HEK293 (cell line): ENCODE measurements around the gene PRSS53.

Experiments
- CTCF ChIA-PET: fragments of 350-600 bp; formaldehyde crosslinking; extraction: SDS; loops from one replicate; lab custom pipeline; 2021; ENCODE audit warnings: antibody characterized with exemption; lab: Yijun Ruan, JAX
- POLR2A ChIA-PET: fragments of 300-600 bp; formaldehyde crosslinking; extraction: SDS; loops from one replicate; lab custom pipeline; 2020; ENCODE audit warnings: antibody characterized with exemption, inconsistent platforms; lab: Yijun Ruan, JAX
- H3K27ac ChIP-seq: fragments of 200-500 bp; sonication (Bioruptor generic); 2 replicates; pipeline ENCODE4 v1.5.1; 2014; ENCODE audit warnings: low read depth, low read length, control low read depth, inconsistent platforms; ENCODE audit errors: extremely low read depth
- H3K36me3 ChIP-seq, 2 experiments: fragments of 200-500 bp in 1 of 2; sonication (Bioruptor generic) in 1 of 2; 1 replicate in 1 of 2; 2 replicates in 1 of 2; pipeline ENCODE4 v1.5.1; 2014 to 2017; ENCODE audit warnings: inconsistent platforms in 2 of 2, low read length in 2 of 2; ENCODE audit not compliant: control insufficient read depth in 2 of 2, insufficient read depth in 1 of 2
- H3K4me1 ChIP-seq: fragments of 200-500 bp; sonication (Bioruptor generic); 2 replicates; pipeline ENCODE4 v1.5.1; 2014; ENCODE audit warnings: mild to moderate bottlenecking, low read length, inconsistent platforms; ENCODE audit not compliant: control insufficient read depth, insufficient read depth
- H3K4me3 ChIP-seq: 2 replicates; pipeline ENCODE4 v1.5.1; 2011; ENCODE audit warnings: low read depth, mild to moderate bottlenecking, control low read depth, low read length, moderate library complexity
- H3K9me3 ChIP-seq: fragments of 200-500 bp; sonication (Bioruptor generic); 2 replicates; pipeline ENCODE4 v1.5.1; 2014; ENCODE audit warnings: low read depth, low read length, inconsistent platforms; ENCODE audit not compliant: control insufficient read depth, insufficient read depth
- BCL6B ChIP-seq: fragments of 450-650 bp; formaldehyde crosslinking; IDR thresholded peaks from 2 replicates; pipeline ENCODE4 v1.5.1; 2017; ENCODE audit warnings: missing biosample characterization, missing genetic modification characterization
- GLI2 ChIP-seq: fragments of 450-650 bp; formaldehyde crosslinking; IDR thresholded peaks from 2 replicates; pipeline ENCODE4; 2017; ENCODE audit warnings: missing biosample characterization, missing genetic modification characterization, low read depth, borderline replicate concordance
- GLIS1 ChIP-seq: fragments of 450-650 bp; formaldehyde crosslinking; IDR thresholded peaks from 2 replicates; pipeline ENCODE4 v1.5.1; 2016; ENCODE audit warnings: missing biosample characterization, missing genetic modification characterization
- SCRT2 ChIP-seq: fragments of 450-650 bp; formaldehyde crosslinking; IDR thresholded peaks from 2 replicates; pipeline ENCODE4 v1.5.1; 2016; ENCODE audit warnings: missing biosample characterization, missing genetic modification characterization
- SP7 ChIP-seq: fragments of 450-650 bp; formaldehyde crosslinking; IDR thresholded peaks from 2 replicates; pipeline ENCODE4 v1.5.1; 2016; ENCODE audit warnings: missing biosample characterization, missing genetic modification characterization
- ZIC2 ChIP-seq: fragments of 450-650 bp; formaldehyde crosslinking; IDR thresholded peaks from 2 replicates; pipeline ENCODE4 v1.5.1; 2016; ENCODE audit warnings: missing biosample characterization, missing genetic modification characterization
- ZNF341 ChIP-seq: fragments of 450-650 bp; formaldehyde crosslinking; IDR thresholded peaks from 2 replicates; pipeline ENCODE4; 2016; ENCODE audit warnings: low read depth, missing biosample characterization, missing genetic modification characterization
- ZNF394 ChIP-seq: fragments of 450-650 bp; formaldehyde crosslinking; IDR thresholded peaks from 2 replicates; pipeline ENCODE4 v1.5.1; 2016; ENCODE audit warnings: missing biosample characterization, missing genetic modification characterization, mild to moderate bottlenecking, moderate library complexity, borderline replicate concordance
- ZNF548 ChIP-seq: fragments of 450-650 bp; formaldehyde crosslinking; IDR thresholded peaks from 2 replicates; pipeline ENCODE4 v1.5.1; 2016; ENCODE audit warnings: missing biosample characterization, missing genetic modification characterization
- ZNF707 ChIP-seq: fragments of 450-650 bp; formaldehyde crosslinking; IDR thresholded peaks from 2 replicates; pipeline ENCODE4 v1.5.1; 2016; ENCODE audit warnings: missing biosample characterization, missing genetic modification characterization
- ZNF776 ChIP-seq: fragments of 450-650 bp; formaldehyde crosslinking; IDR thresholded peaks from 2 replicates; pipeline ENCODE4 v1.5.0; 2017; ENCODE audit warnings: missing biosample characterization, missing genetic modification characterization, borderline replicate concordance
- ZNF792 ChIP-seq: fragments of 450-650 bp; formaldehyde crosslinking; IDR thresholded peaks from 2 replicates; pipeline ENCODE4 v1.5.1; 2016; ENCODE audit warnings: missing biosample characterization, missing genetic modification characterization
- ZXDB ChIP-seq: fragments of 450-650 bp; formaldehyde crosslinking; IDR thresholded peaks from 2 replicates; pipeline ENCODE4 v1.5.1; 2016; ENCODE audit warnings: missing biosample characterization, missing genetic modification characterization
- TF ChIP-seq, protein P1 (sequence below): fragments of 450-650 bp; formaldehyde crosslinking; IDR thresholded peaks from 2 replicates; pipeline ENCODE4 v1.5.1; 2016; ENCODE audit warnings: missing biosample characterization, missing genetic modification characterization
- TF ChIP-seq, protein P2 (sequence below): fragments of 450-650 bp; formaldehyde crosslinking; IDR thresholded peaks from 2 replicates; pipeline ENCODE4 v1.5.1; 2017; ENCODE audit warnings: missing biosample characterization, missing genetic modification characterization

Gene PRSS53

DNA sequence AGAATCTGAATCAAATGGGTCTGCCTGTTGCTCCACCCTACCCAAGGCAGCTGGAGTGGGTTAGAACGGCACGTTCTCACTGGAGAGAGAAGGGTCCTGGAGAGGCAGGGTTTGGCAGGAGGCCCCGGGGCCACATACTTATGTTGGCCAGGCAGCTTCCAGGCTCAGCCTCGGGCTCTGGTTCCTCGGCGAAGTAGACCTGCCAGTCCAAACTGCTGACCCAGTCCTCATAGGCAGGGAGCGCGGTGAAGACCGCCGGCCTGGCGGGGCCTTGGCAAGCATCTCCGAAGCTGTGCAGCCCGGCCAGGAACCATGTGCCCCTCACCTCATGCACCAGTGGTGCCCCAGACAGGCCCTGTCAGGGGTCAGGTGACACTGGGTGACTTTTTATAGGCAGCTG lies 4.8 kb downstream of the PRSS53 start:
- Histone ChIP-seq H3K4me3 (no peak overlapping the region), H3K9me3 (no peaks in the 10 kb centered on the region), H3K4me1 (no peaks in the 10 kb centered on the region), H3K36me3 (peaks cover 0 to 61% of the 10 kb centered on the region in 2 experiments; a peak in 1 of 3 replicates), H3K27ac (no peak overlapping the region)
- TF ChIP-seq ZNF548: no peak
- POLR2A ChIA-PET: interaction anchor here (0.9 to 2.3 kb wide), 5 partner anchors 8 to 34 kb away, joined by 3 to 11 read pairs (median 3); partner anchors contain the start of genes KAT8, ZNF646 and ZNF668
- CTCF ChIA-PET: no interaction called here

DNA sequence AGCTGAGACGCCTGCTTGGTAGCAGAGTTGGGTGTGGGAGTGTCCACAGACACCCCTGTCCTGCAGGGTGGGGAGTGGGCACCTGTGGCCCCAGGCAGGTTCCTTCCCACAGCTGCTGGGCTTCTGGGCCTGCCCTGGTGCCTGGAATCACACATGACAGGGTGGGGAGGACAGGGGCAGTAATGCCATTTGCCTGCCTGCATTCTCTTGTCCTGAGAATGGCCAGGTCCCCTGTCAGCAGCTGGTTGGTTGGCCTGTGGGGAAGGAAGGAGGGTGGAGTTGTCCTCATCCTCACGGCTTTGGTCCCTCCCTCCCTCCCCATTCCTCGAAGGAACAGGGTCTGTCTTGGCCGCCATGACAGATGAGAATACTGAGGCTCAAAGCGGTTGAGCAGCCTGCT lies 5.2 kb downstream of the PRSS53 start:
- TF ChIP-seq SCRT2 (0 out of 2 replicates have a peak, but pooled peaks have one; percentile 25), ZXDB (tag by site-specific recombination) (no peak)
- TF ChIP-seq, all 188 proteins: peak for 1
- CTCF ChIA-PET: interaction anchor here (0.7 kb wide), 1 partner anchor 12 kb away, joined by 4 read pairs; no protein-coding TSS in a partner anchor

DNA sequence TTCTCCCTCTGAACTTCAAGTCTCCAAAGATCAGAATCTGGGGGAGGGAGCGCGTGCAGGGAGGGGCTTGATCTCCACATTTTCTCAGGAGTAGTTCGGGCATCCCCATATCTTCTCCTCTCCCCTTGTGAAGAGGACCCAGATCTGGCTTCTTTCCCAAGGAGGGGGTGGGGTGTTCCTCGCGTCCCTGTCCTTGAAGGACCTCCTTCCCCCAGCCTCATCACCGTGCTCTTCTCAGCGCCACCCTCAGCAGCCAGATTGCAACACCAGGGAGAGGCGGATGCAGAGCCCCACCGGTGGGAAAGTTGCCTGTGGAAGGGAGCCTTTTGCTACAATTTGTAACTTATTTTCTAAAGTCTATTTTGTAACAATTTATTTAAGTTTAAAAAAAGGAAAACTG lies 5.7 kb downstream of the PRSS53 start:
- CTCF ChIA-PET: interaction anchor here (0.7 kb wide), 1 partner anchor 12 kb away, joined by 4 read pairs; no protein-coding TSS in a partner anchor
- POLR2A ChIA-PET: interaction anchor here (0.9 to 1.2 kb wide), 2 partner anchors 9 to 34 kb away, joined by 3 read pairs; partner anchors contain the start of genes KAT8, ZNF646 and ZNF668
- peaks cover 0 to 65% of the 10 kb centered on the region in 2 experiments; a peak in 1 of 3 replicates for H3K36me3 ChIP-seq
- no peaks in the 10 kb centered on the region for H3K9me3 ChIP-seq
- no peak overlapping the region for H3K4me3 ChIP-seq
- H3K4me1 ChIP-seq: no peaks in the 10 kb centered on the region
- TF ChIP-seq ZNF341 (tag by site-specific recombination): peak; percentile 76
- TF ChIP-seq GLI2 (tag by site-specific recombination): no peak
- TF ChIP-seq ZNF394: peak; percentile 49; the same call in 1 of the 2 replicates
- H3K27ac ChIP-seq: no peak overlapping the region

More for the DNA sequence above, 5.2 kb downstream of the PRSS53 start:
- Histone ChIP-seq H3K4me1 (no peaks in the 10 kb centered on the region), H3K4me3 (no peak overlapping the region), H3K9me3 (no peaks in the 10 kb centered on the region), H3K36me3 (peaks cover 0 to 61% of the 10 kb centered on the region in 2 experiments; a peak in 1 of 3 replicates), H3K27ac (no peak overlapping the region)
- POLR2A ChIA-PET: interaction anchor here (0.9 to 1.7 kb wide), 3 partner anchors 10 to 34 kb away, joined by 3 to 7 read pairs (median 3); partner anchors contain the start of genes KAT8, ZNF646 and ZNF668

DNA sequence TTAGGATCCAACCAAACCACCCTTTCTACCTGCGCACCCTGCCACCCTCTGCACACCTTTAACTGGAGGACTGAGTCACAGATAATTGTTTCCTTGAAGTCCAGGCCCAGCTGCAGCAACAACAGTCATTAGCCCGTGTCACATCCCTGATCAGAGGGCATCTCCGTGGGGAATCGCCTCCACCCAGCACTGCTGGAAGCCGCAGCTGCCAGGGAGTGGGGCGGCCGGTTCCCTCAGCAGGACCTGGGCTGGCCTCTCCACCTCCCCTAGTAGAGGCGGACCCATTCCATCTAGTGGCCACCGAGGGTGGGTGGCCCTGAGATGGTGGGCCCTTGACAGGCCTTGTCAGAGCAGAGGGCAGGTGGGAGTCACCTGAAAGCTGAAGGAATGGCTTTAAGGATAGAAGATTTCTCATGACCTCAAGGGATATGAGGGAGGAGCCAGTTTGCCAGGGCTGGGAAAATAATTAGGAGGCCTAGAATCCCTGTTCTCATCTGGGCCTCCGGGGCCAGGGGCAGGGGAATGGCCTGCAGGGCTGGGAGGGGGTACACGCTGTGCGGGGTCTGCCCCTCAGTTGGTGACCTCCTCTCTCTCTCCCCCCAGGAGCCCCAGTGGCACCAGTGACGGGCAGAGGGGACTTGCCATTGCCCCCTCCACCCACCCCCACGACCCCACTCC lies 6.2 kb downstream of the PRSS53 start:
- Histone ChIP-seq H3K9me3 (no peaks in the 10 kb centered on the region), H3K36me3 (peaks cover 0 to 71% of the 10 kb centered on the region in 2 experiments; a peak in 1 of 3 replicates), H3K4me1 (no peaks in the 10 kb centered on the region), H3K4me3 (no peak overlapping the region), H3K27ac (no peak overlapping the region)
- CTCF ChIA-PET: interaction anchor here (0.7 kb wide), 1 partner anchor 11 kb away, joined by 4 read pairs; no protein-coding TSS in a partner anchor
- POLR2A ChIA-PET: no interaction called here
- TF ChIP-seq SP7 (tag by site-specific recombination): 0 out of 2 replicates have a peak, but pooled peaks have one; percentile 2
- TF ChIP-seq GLIS1 (tag by site-specific recombination): peak; percentile 20; the same call in 1 of the 2 replicates
- TF ChIP-seq ZNF792 (tag by site-specific recombination): no peak
- peak; percentile 84 for TF ChIP-seq ZIC2 (tag by site-specific recombination)

GRCh38 chr16:31081428-31082351 lies 7.1 kb downstream of the PRSS53 start:
- no peak overlapping the region for H3K4me3 ChIP-seq
- CTCF ChIA-PET: no interaction called here
- POLR2A ChIA-PET: no interaction called here
- H3K36me3 ChIP-seq: peaks cover 0 to 75% of the 10 kb centered on the region in 2 experiments; a peak in 1 of 3 replicates
- no peak overlapping the region for H3K27ac ChIP-seq
- no peaks in the 10 kb centered on the region for H3K4me1 ChIP-seq
- no peaks in the 10 kb centered on the region for H3K9me3 ChIP-seq
- no peak for TF ChIP-seq BCL6B (tag by site-specific recombination)
- TF ChIP-seq, protein P1, sequence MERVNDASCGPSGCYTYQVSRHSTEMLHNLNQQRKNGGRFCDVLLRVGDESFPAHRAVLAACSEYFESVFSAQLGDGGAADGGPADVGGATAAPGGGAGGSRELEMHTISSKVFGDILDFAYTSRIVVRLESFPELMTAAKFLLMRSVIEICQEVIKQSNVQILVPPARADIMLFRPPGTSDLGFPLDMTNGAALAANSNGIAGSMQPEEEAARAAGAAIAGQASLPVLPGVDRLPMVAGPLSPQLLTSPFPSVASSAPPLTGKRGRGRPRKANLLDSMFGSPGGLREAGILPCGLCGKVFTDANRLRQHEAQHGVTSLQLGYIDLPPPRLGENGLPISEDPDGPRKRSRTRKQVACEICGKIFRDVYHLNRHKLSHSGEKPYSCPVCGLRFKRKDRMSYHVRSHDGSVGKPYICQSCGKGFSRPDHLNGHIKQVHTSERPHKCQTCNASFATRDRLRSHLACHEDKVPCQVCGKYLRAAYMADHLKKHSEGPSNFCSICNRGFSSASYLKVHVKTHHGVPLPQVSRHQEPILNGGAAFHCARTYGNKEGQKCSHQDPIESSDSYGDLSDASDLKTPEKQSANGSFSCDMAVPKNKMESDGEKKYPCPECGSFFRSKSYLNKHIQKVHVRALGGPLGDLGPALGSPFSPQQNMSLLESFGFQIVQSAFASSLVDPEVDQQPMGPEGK (tag by site-specific recombination): peak; percentile 15; the same call in 1 of the 2 replicates
- 0 out of 2 replicates have a peak, but pooled peaks have one; percentile 4 for TF ChIP-seq SP7 (tag by site-specific recombination)
- TF ChIP-seq ZNF776 (tag by site-specific recombination): no peak
- TF ChIP-seq ZNF707 (tag by site-specific recombination): peak; percentile 81
- TF ChIP-seq, protein P2, sequence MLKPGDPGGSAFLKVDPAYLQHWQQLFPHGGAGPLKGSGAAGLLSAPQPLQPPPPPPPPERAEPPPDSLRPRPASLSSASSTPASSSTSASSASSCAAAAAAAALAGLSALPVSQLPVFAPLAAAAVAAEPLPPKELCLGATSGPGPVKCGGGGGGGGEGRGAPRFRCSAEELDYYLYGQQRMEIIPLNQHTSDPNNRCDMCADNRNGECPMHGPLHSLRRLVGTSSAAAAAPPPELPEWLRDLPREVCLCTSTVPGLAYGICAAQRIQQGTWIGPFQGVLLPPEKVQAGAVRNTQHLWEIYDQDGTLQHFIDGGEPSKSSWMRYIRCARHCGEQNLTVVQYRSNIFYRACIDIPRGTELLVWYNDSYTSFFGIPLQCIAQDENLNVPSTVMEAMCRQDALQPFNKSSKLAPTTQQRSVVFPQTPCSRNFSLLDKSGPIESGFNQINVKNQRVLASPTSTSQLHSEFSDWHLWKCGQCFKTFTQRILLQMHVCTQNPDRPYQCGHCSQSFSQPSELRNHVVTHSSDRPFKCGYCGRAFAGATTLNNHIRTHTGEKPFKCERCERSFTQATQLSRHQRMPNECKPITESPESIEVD (tag by site-specific recombination): no peak
